ENCODE data around the gene PRKG1.

DNA sequence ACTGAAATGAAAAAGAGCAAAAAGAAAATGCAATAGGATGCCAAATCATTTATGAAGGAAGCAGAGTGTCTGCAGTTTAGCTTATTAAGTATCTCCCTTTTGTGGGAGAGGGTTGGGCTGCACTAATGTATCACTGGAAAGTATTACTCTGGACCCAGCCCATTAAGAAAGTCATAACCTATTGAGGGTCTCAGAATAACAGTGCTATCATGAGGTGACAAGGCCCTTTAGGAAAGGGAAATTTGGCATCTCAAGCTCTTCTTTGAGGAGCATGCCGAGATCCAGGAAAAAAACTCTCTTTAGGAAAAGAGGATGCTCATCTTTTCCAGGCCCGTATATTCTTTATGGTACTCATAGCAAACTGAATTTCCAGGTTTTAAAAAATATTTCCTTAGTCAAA is 114.6 kb downstream of the PRKG1 start:
- TF ChIP-seq, protein P1, sequence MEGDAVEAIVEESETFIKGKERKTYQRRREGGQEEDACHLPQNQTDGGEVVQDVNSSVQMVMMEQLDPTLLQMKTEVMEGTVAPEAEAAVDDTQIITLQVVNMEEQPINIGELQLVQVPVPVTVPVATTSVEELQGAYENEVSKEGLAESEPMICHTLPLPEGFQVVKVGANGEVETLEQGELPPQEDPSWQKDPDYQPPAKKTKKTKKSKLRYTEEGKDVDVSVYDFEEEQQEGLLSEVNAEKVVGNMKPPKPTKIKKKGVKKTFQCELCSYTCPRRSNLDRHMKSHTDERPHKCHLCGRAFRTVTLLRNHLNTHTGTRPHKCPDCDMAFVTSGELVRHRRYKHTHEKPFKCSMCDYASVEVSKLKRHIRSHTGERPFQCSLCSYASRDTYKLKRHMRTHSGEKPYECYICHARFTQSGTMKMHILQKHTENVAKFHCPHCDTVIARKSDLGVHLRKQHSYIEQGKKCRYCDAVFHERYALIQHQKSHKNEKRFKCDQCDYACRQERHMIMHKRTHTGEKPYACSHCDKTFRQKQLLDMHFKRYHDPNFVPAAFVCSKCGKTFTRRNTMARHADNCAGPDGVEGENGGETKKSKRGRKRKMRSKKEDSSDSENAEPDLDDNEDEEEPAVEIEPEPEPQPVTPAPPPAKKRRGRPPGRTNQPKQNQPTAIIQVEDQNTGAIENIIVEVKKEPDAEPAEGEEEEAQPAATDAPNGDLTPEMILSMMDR (IDR thresholded peaks at IDR 0.05; ENCODE audit: borderline replicate concordance, extremely low read depth, low read length, poor library complexity, severe bottlenecking) = no peak
- no peak for TF ChIP-seq EZH2 (IDR thresholded peaks at IDR 0.05; ENCODE audit: borderline replicate concordance, low read depth, low read length, severe bottlenecking)
